Astrocyte (in vitro differentiated cells and primary cell): ENCODE measurements around the gene BNIP2. TPM values are rescaled to one million over a fixed set of nuclear protein-coding genes. Genes with fewer than 3 reads are reported as not detected.
"Not testable (repeated sequence)": the region's sequence is repeated elsewhere in the genome, so short reads cannot be mapped to it uniquely, and the experiment has no call there.

Source experiments
- DNase-seq: peaks from one replicate; pipeline ENCODE4 v3.0.0-alpha.2; 2010; ENCODE audit warnings: low read depth
- FAIRE-seq: peaks from 2 replicates; lab custom pipeline; 2011; peaks lifted over from hg19 to GRCh38; lab: Jason Lieb, UNC
- H2AFZ ChIP-seq: 2 replicates; pipeline ENCODE4 v1.6.0; 2012; ENCODE audit warnings: low read depth, low read length, inconsistent platforms
- H3K27ac ChIP-seq: 2 replicates; pipeline ENCODE4 v1.5.1; 2011; ENCODE audit warnings: low read depth, low read length, inconsistent platforms
- H3K27me3 ChIP-seq: 2 replicates; pipeline ENCODE4 v1.6.0; 2011; ENCODE audit warnings: low read length, inconsistent platforms; ENCODE audit not compliant: insufficient read depth
- H3K36me3 ChIP-seq: 2 replicates; pipeline ENCODE4 v1.5.1; 2011; ENCODE audit warnings: low read length, inconsistent platforms; ENCODE audit not compliant: insufficient read depth
- H3K4me1 ChIP-seq: 2 replicates; pipeline ENCODE4 v1.5.1; 2011; ENCODE audit warnings: low read length, inconsistent platforms; ENCODE audit not compliant: insufficient read depth
- H3K4me2 ChIP-seq: 2 replicates; pipeline ENCODE4 v1.6.0; 2012; ENCODE audit warnings: low read length, inconsistent platforms
- H3K4me3 ChIP-seq: 2 replicates; pipeline ENCODE4 v1.5.1; 2011; ENCODE audit warnings: low read depth, mild to moderate bottlenecking, low read length, inconsistent platforms; ENCODE audit not compliant: insufficient read depth
- H3K79me2 ChIP-seq: 2 replicates; pipeline ENCODE4 v1.6.0; 2012; ENCODE audit warnings: mild to moderate bottlenecking, low read length, inconsistent platforms; ENCODE audit not compliant: insufficient read depth
- H3K9ac ChIP-seq: 2 replicates; pipeline ENCODE4 v1.6.0; 2012; ENCODE audit warnings: mild to moderate bottlenecking, low read length, inconsistent platforms
- H3K9me3 ChIP-seq: 2 replicates; pipeline ENCODE4 v1.5.1; 2012; ENCODE audit warnings: low read depth, mild to moderate bottlenecking, low read length, inconsistent platforms; ENCODE audit not compliant: insufficient read depth
- H4K20me1 ChIP-seq: 2 replicates; pipeline ENCODE4 v1.6.0; 2012; ENCODE audit warnings: low read length, inconsistent platforms; ENCODE audit not compliant: insufficient read depth
- H3K27ac Mint-ChIP-seq: one replicate; pipeline ENCODE4 v1.8.0; 2021; ENCODE audit warnings: mild to moderate bottlenecking, mixed read lengths; ENCODE audit not compliant: unreplicated experiment
- H3K27me3 Mint-ChIP-seq: one replicate; pipeline ENCODE4 v1.8.0; 2021; ENCODE audit warnings: low read depth, mixed read lengths; ENCODE audit not compliant: unreplicated experiment
- H3K36me3 Mint-ChIP-seq: one replicate; pipeline ENCODE4 v1.8.0; 2021; ENCODE audit warnings: low read depth, mixed read lengths; ENCODE audit not compliant: unreplicated experiment
- H3K4me1 Mint-ChIP-seq: one replicate; pipeline ENCODE4 v1.8.0; 2021; ENCODE audit warnings: low read depth, mixed read lengths; ENCODE audit not compliant: unreplicated experiment
- H3K4me3 Mint-ChIP-seq: one replicate; pipeline ENCODE4 v1.8.0; 2021; ENCODE audit warnings: mild to moderate bottlenecking, moderate library complexity, mixed read lengths; ENCODE audit not compliant: unreplicated experiment
- H3K9me3 Mint-ChIP-seq: one replicate; pipeline ENCODE4 v1.8.0; 2021; ENCODE audit warnings: mild to moderate bottlenecking, mixed read lengths; ENCODE audit not compliant: unreplicated experiment
- CTCF ChIP-seq: IDR thresholded peaks from 2 replicates; pipeline ENCODE4 v1.5.1; 2011; ENCODE audit warnings: low read depth, mild to moderate bottlenecking, inconsistent platforms, low read length, moderate library complexity; ENCODE audit not compliant: insufficient read depth
- EZH2 ChIP-seq: IDR thresholded peaks from 2 replicates; pipeline ENCODE4 v1.6.1; 2012; ENCODE audit warnings: mild to moderate bottlenecking, low read length, inconsistent platforms; ENCODE audit not compliant: insufficient read depth
- total RNA-seq: library from RNA; stranded (reverse); gene quantifications from 2 replicates; pipeline ENCODE4 v1.2.1, GENCODE V29; 2021

The BNIP2 gene
- total RNA-seq, 1 donor from 2014 or later: 73.1 TPM

GRCh38 chr15:59646277-59646676 is 42.8 kb downstream of the BNIP2 start:
- Histone ChIP-seq H3K4me1 (no peaks in the 10 kb centered on the region), H3K79me2 (peaks cover 8% of the 10 kb centered on the region), H3K36me3 (peaks cover 45% of the 10 kb centered on the region), H4K20me1 (peaks cover 10% of the 10 kb centered on the region), H3K9me3 (no peaks in the 10 kb centered on the region), H2AFZ (no peak overlapping the region), H3K27me3 (no peaks in the 10 kb centered on the region), H3K9ac (no peak overlapping the region), H3K27ac (no peak overlapping the region), H3K4me2 (no peak overlapping the region), H3K4me3 (no peak overlapping the region)
- Mint-ChIP-seq H3K27ac (no peak overlapping the region), H3K4me1 (peaks cover 10% of the 10 kb centered on the region), H3K9me3 (no peaks in the 10 kb centered on the region), H3K4me3 (no peak overlapping the region), H3K36me3 (peaks cover 4% of the 10 kb centered on the region), H3K27me3 (no peaks in the 10 kb centered on the region)
- TF ChIP-seq EZH2 (no peak), CTCF (no peak)
- DNase-seq (no peak), FAIRE-seq (no peak)

- not testable (repeated sequence) for H3K27ac ChIP-seq, FAIRE-seq
- peaks cover 10% of the 10 kb centered on the region for H4K20me1 ChIP-seq
Observed at GRCh38 chr15:59645812-59646211, 43.3 kb downstream of the BNIP2 start.

GRCh38 chr15:59644756-59645155 is 44.4 kb downstream of the BNIP2 start:
- Histone ChIP-seq H3K4me3 (no peak overlapping the region), H3K36me3 (peaks cover 36% of the 10 kb centered on the region), H2AFZ (no peak overlapping the region), H3K27ac (no peak overlapping the region), H4K20me1 (peaks cover 10% of the 10 kb centered on the region), H3K4me2 (no peak overlapping the region), H3K79me2 (peaks cover 8% of the 10 kb centered on the region), H3K9ac (no peak overlapping the region), H3K4me1 (no peaks in the 10 kb centered on the region), H3K27me3 (no peaks in the 10 kb centered on the region), H3K9me3 (no peaks in the 10 kb centered on the region)
- no peaks in the 10 kb centered on the region for H3K27me3 Mint-ChIP-seq
- FAIRE-seq (no peak), DNase-seq (peak; percentile 16)
- TF ChIP-seq EZH2: no peak
- TF ChIP-seq CTCF: no peak
- no peak overlapping the region for H3K4me3 Mint-ChIP-seq
- peaks cover 9% of the 10 kb centered on the region for H3K4me1 Mint-ChIP-seq
- H3K27ac Mint-ChIP-seq: peak overlapping the region; percentile 4
- no peaks in the 10 kb centered on the region for H3K9me3 Mint-ChIP-seq
- H3K36me3 Mint-ChIP-seq: no peaks in the 10 kb centered on the region

More at GRCh38 chr15:59645812-59646211, 43.3 kb downstream of the BNIP2 start:
- H3K4me1 ChIP-seq, H3K4me3 ChIP-seq, H2AFZ ChIP-seq, H3K9me3 Mint-ChIP-seq, H3K27me3 Mint-ChIP-seq, H3K4me2 ChIP-seq, H3K27me3 ChIP-seq, H3K79me2 ChIP-seq, H3K27ac Mint-ChIP-seq, H3K4me3 Mint-ChIP-seq, H3K9me3 ChIP-seq, H3K36me3 Mint-ChIP-seq, DNase-seq, H3K9ac ChIP-seq: not testable (repeated sequence)
- peaks cover 44% of the 10 kb centered on the region for H3K36me3 ChIP-seq
- H3K4me1 Mint-ChIP-seq: peaks cover 10% of the 10 kb centered on the region
